ENCODE results near the gene SRSF1. TPM values are rescaled to one million over a fixed set of nuclear protein-coding genes. Genes with fewer than 3 reads are reported as not detected.

The SRSF1 gene
- total and polyA plus RNA-seq, 2 of the 4 experiments (the other 2 are of a cell fraction), result 190 to 357 TPM

- TF ChIP-seq USF2 (IDR thresholded peaks at IDR 0.05; ENCODE audit: low read depth, low read length), result no peak
Observed at GRCh38 chr17:57953705-57954396, 53.2 kb downstream of the SRSF1 start (continued).

Small RNAs within 50 kb of the gene (microRNA-seq; reads per million reads assigned to microRNA genes)
- gene AC015813.4 (ENCODE audit: insufficient read depth, insufficient read length), result not detected

Small RNAs within 50 kb of the gene (small RNA-seq; reads per million reads assigned to genes)
- gene AC015813.4, result 0 reads per million in 5 experiments

Other genes starting within 250 kb of the SRSF1 start
- gene MRPS23, start 157.2 kb downstream of the SRSF1 start, total RNA-seq (2012; rRNA removed), result 37.3 and 41.7 TPM in 2 replicates
- 22.1 and 23.5 TPM in 2 replicates for gene MRPS23, start 157.2 kb downstream of the SRSF1 start, polyA plus RNA-seq (2012; rRNA removed)
- gene CUEDC1, start 51.8 kb downstream of the SRSF1 start, total RNA-seq (2012; rRNA removed), result 4.1 and 4.2 TPM in 2 replicates
- gene CUEDC1, start 51.8 kb downstream of the SRSF1 start, polyA plus RNA-seq (2012; rRNA removed), result 21.2 and 22.6 TPM in 2 replicates
- 40.3 and 42.1 TPM in 2 replicates for gene VEZF1, start 19.0 kb downstream of the SRSF1 start, total RNA-seq (2012; rRNA removed)
- gene VEZF1, start 19.0 kb downstream of the SRSF1 start, polyA plus RNA-seq (2012; rRNA removed), result 21.1 and 22.4 TPM in 2 replicates
- 9.1 and 12.8 TPM in 2 replicates for gene DYNLL2, start 76.2 kb upstream of the SRSF1 start, total RNA-seq (2012; rRNA removed)
- 11.9 and 14.2 TPM in 2 replicates for gene DYNLL2, start 76.2 kb upstream of the SRSF1 start, polyA plus RNA-seq (2012; rRNA removed)
- gene OR4D1, start 141.1 kb upstream of the SRSF1 start, total RNA-seq (2012; rRNA removed), result not detected in 2 replicates
- not detected in 2 replicates for gene OR4D1, start 141.1 kb upstream of the SRSF1 start, polyA plus RNA-seq (2012; rRNA removed)
- gene OR4D2, start 159.7 kb upstream of the SRSF1 start, total RNA-seq (2012; rRNA removed), result not detected in 2 replicates
- gene OR4D2, start 159.7 kb upstream of the SRSF1 start, polyA plus RNA-seq (2012; rRNA removed), result not detected in 2 replicates
- gene EPX, start 185.5 kb upstream of the SRSF1 start, total RNA-seq (2012; rRNA removed), result not detected in 2 replicates
- not detected in 2 replicates for gene EPX, start 185.5 kb upstream of the SRSF1 start, polyA plus RNA-seq (2012; rRNA removed)
- gene MKS1, start 212.0 kb upstream of the SRSF1 start, total RNA-seq (2012; rRNA removed), result 8.9 and 11.5 TPM in 2 replicates
- gene MKS1, start 212.0 kb upstream of the SRSF1 start, polyA plus RNA-seq (2012; rRNA removed), result 11.0 and 13.2 TPM in 2 replicates
- gene LPO, start 231.3 kb upstream of the SRSF1 start, total RNA-seq (2012; rRNA removed), result not detected in 2 replicates
- not detected in 2 replicates for gene LPO, start 231.3 kb upstream of the SRSF1 start, polyA plus RNA-seq (2012; rRNA removed)

Data from IMR-90 (cell line).